GM18517 (cell line): ENCODE data around the gene S100A9.
"Not testable (repeated sequence)": the region's sequence is repeated elsewhere in the genome, so short reads cannot be mapped to it uniquely, and the experiment has no call there.

Experiments used
- ATAC-seq: cut with Tn5 transposase; IDR thresholded peaks from one replicate; pipeline ENCODE4 v1.9.1; 2021; ENCODE audit warnings: mild to moderate bottlenecking, moderate library complexity; ENCODE audit not compliant: unreplicated experiment

The S100A9 gene

GRCh38 chr1:153357853-153358690, at the start of gene S100A9:
S100A9 (plus strand) TSS chr1:153357854; CDS start chr1:153358284, 430 bp downstream.
- no peak for ATAC-seq

- ATAC-seq, result no peak
Measured at GRCh38 chr1:153308540-153308939, 49.1 kb upstream of the S100A9 start.

GRCh38 chr1:153309441-153309840, 48.2 kb upstream of the S100A9 start:
- no peak for ATAC-seq

- no peak for ATAC-seq
Measured at GRCh38 chr1:153310526-153310925, 47.1 kb upstream of the S100A9 start.

GRCh38 chr1:153312570-153313186, 45.0 kb upstream of the S100A9 start, which contains the start of gene PGLYRP3:
PGLYRP3 (minus strand) TSS chr1:153312952; CDS start chr1:153310665, 2,287 bp downstream.
- no peak for ATAC-seq

- ATAC-seq, result no peak
Measured at GRCh38 chr1:153313288-153313687, 44.4 kb upstream of the S100A9 start.

- ATAC-seq, result not testable (repeated sequence)
Measured at GRCh38 chr1:153314388-153314787, 43.3 kb upstream of the S100A9 start.

GRCh38 chr1:153316013-153316412, 41.6 kb upstream of the S100A9 start:
- not testable (repeated sequence) for ATAC-seq

- ATAC-seq, result not testable (repeated sequence)
Measured at GRCh38 chr1:153318145-153318544, 39.5 kb upstream of the S100A9 start.

- no peak for ATAC-seq
Measured at GRCh38 chr1:153322568-153322967, 35.1 kb upstream of the S100A9 start.

- ATAC-seq, result no peak
Measured at GRCh38 chr1:153324912-153325311, 32.7 kb upstream of the S100A9 start.

- no peak for ATAC-seq
Measured at GRCh38 chr1:153333902-153334301, 23.8 kb upstream of the S100A9 start.

GRCh38 chr1:153336650-153337049, 21.0 kb upstream of the S100A9 start:
- no peak for ATAC-seq

GRCh38 chr1:153337980-153338853, 19.4 kb upstream of the S100A9 start:
- no peak for ATAC-seq

GRCh38 chr1:153339802-153340201, 17.9 kb upstream of the S100A9 start:
- ATAC-seq, result no peak

- ATAC-seq, result no peak
Measured at GRCh38 chr1:153340356-153340755, 17.3 kb upstream of the S100A9 start.

GRCh38 chr1:153341431-153341934, 16.2 kb upstream of the S100A9 start:
- ATAC-seq, result no peak

- no peak for ATAC-seq
Measured at GRCh38 chr1:153342178-153342577, 15.5 kb upstream of the S100A9 start.

- ATAC-seq, result no peak
Measured at GRCh38 chr1:153343040-153343681, 14.5 kb upstream of the S100A9 start.
